ENCODE measurements around the gene SORCS2. TPM values are rescaled to one million over a fixed set of nuclear protein-coding genes. Genes with fewer than 3 reads are reported as not detected.

SORCS2 gene
- total and polyA plus RNA-seq, 2 experiments from 2014 or later: 0.38 to 1.4 TPM

- no peak overlapping the region for H2AFZ ChIP-seq
- H3K36me3 ChIP-seq (ENCODE audit: low read depth): no peaks in the 10 kb centered on the region
- H3K79me2 ChIP-seq (ENCODE audit: insufficient read depth): no peaks in the 10 kb centered on the region
- no peaks in the 10 kb centered on the region for H3K4me1 ChIP-seq (ENCODE audit: insufficient read depth)
- no peak for TF ChIP-seq EZH2phosphoT487 (IDR thresholded peaks at IDR 0.05; ENCODE audit: insufficient read depth, low read depth)
- no peak for TF ChIP-seq EZH2 (IDR thresholded peaks at IDR 0.05; ENCODE audit: insufficient read depth, poor library complexity, severe bottlenecking)
- H3K27ac ChIP-seq: no peak overlapping the region
- no peaks in the 10 kb centered on the region for H3K9me3 ChIP-seq (ENCODE audit: low read depth)
- H3F3A ChIP-seq (ENCODE audit: insufficient read depth): peaks cover 5% of the 10 kb centered on the region
- 70 to 82% methylated on average over 3 of the region's 3 CpGs for WGBS, 2 experiments (ENCODE audit: low coverage in 1 of 2, low lambda C conversion rate in 2 of 2, missing lambda C conversion rate in 2 of 2)
- no peak for DNase-seq
- in situ Hi-C loops (cut with MboI): no loop called here
- no peaks in the 10 kb centered on the region for H4K20me1 ChIP-seq (ENCODE audit: insufficient read depth)
- no peak overlapping the region for H3K4me2 ChIP-seq (ENCODE audit: unreplicated experiment)
- H3K27me3 ChIP-seq (replicated peaks; ENCODE audit: insufficient read depth): no peaks in the 10 kb centered on the region; the same call in 1 of the 2 replicates
- no peak overlapping the region for H3K4me3 ChIP-seq
- H3K9ac ChIP-seq: no peak overlapping the region
- no peaks in the 10 kb centered on the region for H3K9me2 ChIP-seq (ENCODE audit: insufficient read depth)
Measured at GRCh38 chr4:7662507-7662846, 470.1 kb downstream of the SORCS2 start.

- TF ChIP-seq EZH2phosphoT487 (IDR thresholded peaks at IDR 0.05; ENCODE audit: insufficient read depth, low read depth): no peak
- TF ChIP-seq EZH2 (IDR thresholded peaks at IDR 0.05; ENCODE audit: insufficient read depth, poor library complexity, severe bottlenecking): no peak
- no peak overlapping the region for H3K4me2 ChIP-seq (ENCODE audit: unreplicated experiment)
- H3K4me1 ChIP-seq (ENCODE audit: insufficient read depth): no peaks in the 10 kb centered on the region
- H3K9ac ChIP-seq: no peak overlapping the region
- in situ Hi-C loops (cut with MboI): no loop called here
- H3K9me3 ChIP-seq (ENCODE audit: low read depth): no peaks in the 10 kb centered on the region
- H3F3A ChIP-seq (ENCODE audit: insufficient read depth): no peaks in the 10 kb centered on the region
- no peak overlapping the region for H2AFZ ChIP-seq
- DNase-seq: no peak
- H3K4me3 ChIP-seq: no peak overlapping the region
- H3K9me2 ChIP-seq (ENCODE audit: insufficient read depth): no peaks in the 10 kb centered on the region
- no peaks in the 10 kb centered on the region for H4K20me1 ChIP-seq (ENCODE audit: insufficient read depth)
- WGBS, 2 experiments (ENCODE audit: low coverage in 1 of 2, low lambda C conversion rate in 2 of 2, missing lambda C conversion rate in 2 of 2): 29 to 65% methylated on average over 2 of the region's 2 CpGs
- H3K27me3 ChIP-seq (replicated peaks; ENCODE audit: insufficient read depth): no peaks in the 10 kb centered on the region; the same call in 1 of the 2 replicates
- no peaks in the 10 kb centered on the region for H3K79me2 ChIP-seq (ENCODE audit: insufficient read depth)
- no peaks in the 10 kb centered on the region for H3K36me3 ChIP-seq (ENCODE audit: low read depth)
- no peak overlapping the region for H3K27ac ChIP-seq
Measured at GRCh38 chr4:7663075-7663541, 470.8 kb downstream of the SORCS2 start.

GRCh38 chr4:7664106-7664505 lies 471.8 kb downstream of the SORCS2 start:
- Histone ChIP-seq H3K4me1 (ENCODE audit: insufficient read depth) (no peaks in the 10 kb centered on the region), H3K36me3 (ENCODE audit: low read depth) (no peaks in the 10 kb centered on the region), H3K4me2 (ENCODE audit: unreplicated experiment) (no peak overlapping the region), H2AFZ (no peak overlapping the region), H3K27me3 (replicated peaks; ENCODE audit: insufficient read depth) (no peaks in the 10 kb centered on the region; the same call in none of the 2 replicates), H3K9me3 (ENCODE audit: low read depth) (no peaks in the 10 kb centered on the region), H3K4me3 (no peak overlapping the region), H4K20me1 (ENCODE audit: insufficient read depth) (no peaks in the 10 kb centered on the region), H3K9ac (no peak overlapping the region), H3F3A (ENCODE audit: insufficient read depth) (no peaks in the 10 kb centered on the region), H3K79me2 (ENCODE audit: insufficient read depth) (no peaks in the 10 kb centered on the region), H3K27ac (no peak overlapping the region), H3K9me2 (ENCODE audit: insufficient read depth) (no peaks in the 10 kb centered on the region)
- no peak for DNase-seq
- 81 to 82% methylated on average over 20 of the region's 20 CpGs for WGBS, 2 experiments (ENCODE audit: low coverage in 1 of 2, low lambda C conversion rate in 2 of 2, missing lambda C conversion rate in 2 of 2)
- in situ Hi-C loops (cut with MboI): no loop called here
- TF ChIP-seq EZH2phosphoT487 (IDR thresholded peaks at IDR 0.05; ENCODE audit: insufficient read depth, low read depth) (no peak), EZH2 (IDR thresholded peaks at IDR 0.05; ENCODE audit: insufficient read depth, poor library complexity, severe bottlenecking) (no peak)

- no peak overlapping the region for H3K9ac ChIP-seq
- 57 to 65% methylated on average over 3 of the region's 3 CpGs for WGBS, 2 experiments (ENCODE audit: low coverage in 1 of 2, low lambda C conversion rate in 2 of 2, missing lambda C conversion rate in 2 of 2)
- no peaks in the 10 kb centered on the region for H3F3A ChIP-seq (ENCODE audit: insufficient read depth)
- no peak overlapping the region for H2AFZ ChIP-seq
- no peak overlapping the region for H3K4me2 ChIP-seq (ENCODE audit: unreplicated experiment)
- H3K4me3 ChIP-seq: no peak overlapping the region
- TF ChIP-seq EZH2 (IDR thresholded peaks at IDR 0.05; ENCODE audit: insufficient read depth, poor library complexity, severe bottlenecking) (no peak), EZH2phosphoT487 (IDR thresholded peaks at IDR 0.05; ENCODE audit: insufficient read depth, low read depth) (no peak)
- no peak for DNase-seq
- H3K9me3 ChIP-seq (ENCODE audit: low read depth): no peaks in the 10 kb centered on the region
- no peaks in the 10 kb centered on the region for H3K79me2 ChIP-seq (ENCODE audit: insufficient read depth)
- no peaks in the 10 kb centered on the region for H3K36me3 ChIP-seq (ENCODE audit: low read depth)
- H3K9me2 ChIP-seq (ENCODE audit: insufficient read depth): no peaks in the 10 kb centered on the region
- H4K20me1 ChIP-seq (ENCODE audit: insufficient read depth): no peaks in the 10 kb centered on the region
- H3K4me1 ChIP-seq (ENCODE audit: insufficient read depth): no peaks in the 10 kb centered on the region
- H3K27ac ChIP-seq: no peak overlapping the region
- H3K27me3 ChIP-seq (replicated peaks; ENCODE audit: insufficient read depth): no peaks in the 10 kb centered on the region; the same call in none of the 2 replicates
- in situ Hi-C loops (cut with MboI): no loop called here
Measured at GRCh38 chr4:7665321-7665720, 473.0 kb downstream of the SORCS2 start.

GRCh38 chr4:7666011-7666410 lies 473.7 kb downstream of the SORCS2 start:
- in situ Hi-C loops (cut with MboI): no loop called here
- no peaks in the 10 kb centered on the region for H3K9me2 ChIP-seq (ENCODE audit: insufficient read depth)
- no peaks in the 10 kb centered on the region for H3K79me2 ChIP-seq (ENCODE audit: insufficient read depth)
- no peak overlapping the region for H3K27ac ChIP-seq
- no peak overlapping the region for H3K4me2 ChIP-seq (ENCODE audit: unreplicated experiment)
- H3K9ac ChIP-seq: no peak overlapping the region
- H3K27me3 ChIP-seq (replicated peaks; ENCODE audit: insufficient read depth): no peaks in the 10 kb centered on the region; the same call in 1 of the 2 replicates
- no peaks in the 10 kb centered on the region for H3K9me3 ChIP-seq (ENCODE audit: low read depth)
- H2AFZ ChIP-seq: no peak overlapping the region
- no peak for DNase-seq
- TF ChIP-seq EZH2phosphoT487 (IDR thresholded peaks at IDR 0.05; ENCODE audit: insufficient read depth, low read depth) (no peak), EZH2 (IDR thresholded peaks at IDR 0.05; ENCODE audit: insufficient read depth, poor library complexity, severe bottlenecking) (no peak)
- WGBS, 2 experiments (ENCODE audit: low coverage in 1 of 2, low lambda C conversion rate in 2 of 2, missing lambda C conversion rate in 2 of 2): 74% methylated on average over 13 to 15 of the region's 15 CpGs
- no peaks in the 10 kb centered on the region for H3K4me1 ChIP-seq (ENCODE audit: insufficient read depth)
- no peaks in the 10 kb centered on the region for H3F3A ChIP-seq (ENCODE audit: insufficient read depth)
- no peaks in the 10 kb centered on the region for H3K36me3 ChIP-seq (ENCODE audit: low read depth)
- H3K4me3 ChIP-seq: no peak overlapping the region
- H4K20me1 ChIP-seq (ENCODE audit: insufficient read depth): no peaks in the 10 kb centered on the region

Measured in GM23248 (cell line).